ENCODE results near the gene GARNL3. TPM values are rescaled to one million over a fixed set of nuclear protein-coding genes. Genes with fewer than 3 reads are reported as not detected.
A peak's percentile ranks its signal among the peaks of the same experiment; 100 is the strongest.

The GARNL3 gene
- total and polyA plus RNA-seq, 2 experiments from 2014 or later: 24.8 to 34.2 TPM

- TF ChIP-seq CTCF (IDR thresholded peaks at IDR 0.05; ENCODE audit: low read depth, low read length): no peak
- H3K4me3 ChIP-seq: no peak overlapping the region
- H3K27ac ChIP-seq: no peak overlapping the region
- H3K9me3 ChIP-seq (ENCODE audit: low read depth): no peaks in the 10 kb centered on the region
- no peaks in the 10 kb centered on the region for H3K36me3 ChIP-seq
- DNase-seq (ENCODE audit: low read depth in 1 of 2, low spot score in 1 of 2): no peak
- H3K27me3 ChIP-seq: no peaks in the 10 kb centered on the region
- no peaks in the 10 kb centered on the region for H3K4me1 ChIP-seq (ENCODE audit: low read depth)
Observed at GRCh38 chr9:127344368-127345000, 79.9 kb downstream of the GARNL3 start.

GRCh38 chr9:127345566-127345965 is 81.0 kb downstream of the GARNL3 start:
- Histone ChIP-seq H3K27ac (no peak overlapping the region), H3K27me3 (no peaks in the 10 kb centered on the region), H3K36me3 (no peaks in the 10 kb centered on the region), H3K4me1 (ENCODE audit: low read depth) (no peaks in the 10 kb centered on the region), H3K4me3 (no peak overlapping the region), H3K9me3 (ENCODE audit: low read depth) (no peaks in the 10 kb centered on the region)
- DNase-seq (ENCODE audit: low read depth in 1 of 2, low spot score in 1 of 2): no peak
- TF ChIP-seq CTCF (IDR thresholded peaks at IDR 0.05; ENCODE audit: low read depth, low read length): no peak

- Histone ChIP-seq H3K4me3 (no peak overlapping the region), H3K27ac (no peak overlapping the region), H3K36me3 (no peaks in the 10 kb centered on the region), H3K4me1 (ENCODE audit: low read depth) (no peaks in the 10 kb centered on the region), H3K27me3 (no peaks in the 10 kb centered on the region), H3K9me3 (ENCODE audit: low read depth) (no peaks in the 10 kb centered on the region)
- peak; percentile 31 for TF ChIP-seq CTCF (IDR thresholded peaks at IDR 0.05; ENCODE audit: low read depth, low read length)
- peak in 1 of 2 donors; percentile 33 for DNase-seq (ENCODE audit: low read depth in 1 of 2, low spot score in 1 of 2)
Observed at GRCh38 chr9:127346584-127346983, 82.0 kb downstream of the GARNL3 start.

- no peaks in the 10 kb centered on the region for H3K36me3 ChIP-seq
- H3K9me3 ChIP-seq (ENCODE audit: low read depth): no peaks in the 10 kb centered on the region
- H3K27me3 ChIP-seq: no peaks in the 10 kb centered on the region
- peak; percentile 54 for TF ChIP-seq CTCF (IDR thresholded peaks at IDR 0.05; ENCODE audit: low read depth, low read length)
- no peak overlapping the region for H3K4me3 ChIP-seq
- DNase-seq (ENCODE audit: low read depth in 1 of 2, low spot score in 1 of 2): peak in 1 of 2 donors; percentile 60
- H3K4me1 ChIP-seq (ENCODE audit: low read depth): no peaks in the 10 kb centered on the region
- H3K27ac ChIP-seq: no peak overlapping the region
Observed at GRCh38 chr9:127347831-127348776, 83.5 kb downstream of the GARNL3 start.

- no peak for DNase-seq (ENCODE audit: low read depth in 1 of 2, low spot score in 1 of 2)
- no peaks in the 10 kb centered on the region for H3K9me3 ChIP-seq (ENCODE audit: low read depth)
- H3K36me3 ChIP-seq: no peaks in the 10 kb centered on the region
- TF ChIP-seq CTCF (IDR thresholded peaks at IDR 0.05; ENCODE audit: low read depth, low read length): no peak
- H3K4me3 ChIP-seq: no peak overlapping the region
- H3K27me3 ChIP-seq: no peaks in the 10 kb centered on the region
- no peak overlapping the region for H3K27ac ChIP-seq
- no peaks in the 10 kb centered on the region for H3K4me1 ChIP-seq (ENCODE audit: low read depth)
Observed at GRCh38 chr9:127349483-127350113, 85.0 kb downstream of the GARNL3 start.

All from cardiac muscle cell (in vitro differentiated cells and primary cell).